GM18519 (cell line): Measurements from ENCODE around the gene CIAO3.
"Not testable (repeated sequence)": the region's sequence is repeated elsewhere in the genome, so short reads cannot be mapped to it uniquely, and the experiment has no call there.

Experiments used
- ATAC-seq: cut with Tn5 transposase; IDR thresholded peaks from one replicate; pipeline ENCODE4 v1.9.1; 2021; ENCODE audit warnings: mild to moderate bottlenecking, moderate library complexity; ENCODE audit not compliant: unreplicated experiment, low FRiP score

Gene CIAO3

DNA sequence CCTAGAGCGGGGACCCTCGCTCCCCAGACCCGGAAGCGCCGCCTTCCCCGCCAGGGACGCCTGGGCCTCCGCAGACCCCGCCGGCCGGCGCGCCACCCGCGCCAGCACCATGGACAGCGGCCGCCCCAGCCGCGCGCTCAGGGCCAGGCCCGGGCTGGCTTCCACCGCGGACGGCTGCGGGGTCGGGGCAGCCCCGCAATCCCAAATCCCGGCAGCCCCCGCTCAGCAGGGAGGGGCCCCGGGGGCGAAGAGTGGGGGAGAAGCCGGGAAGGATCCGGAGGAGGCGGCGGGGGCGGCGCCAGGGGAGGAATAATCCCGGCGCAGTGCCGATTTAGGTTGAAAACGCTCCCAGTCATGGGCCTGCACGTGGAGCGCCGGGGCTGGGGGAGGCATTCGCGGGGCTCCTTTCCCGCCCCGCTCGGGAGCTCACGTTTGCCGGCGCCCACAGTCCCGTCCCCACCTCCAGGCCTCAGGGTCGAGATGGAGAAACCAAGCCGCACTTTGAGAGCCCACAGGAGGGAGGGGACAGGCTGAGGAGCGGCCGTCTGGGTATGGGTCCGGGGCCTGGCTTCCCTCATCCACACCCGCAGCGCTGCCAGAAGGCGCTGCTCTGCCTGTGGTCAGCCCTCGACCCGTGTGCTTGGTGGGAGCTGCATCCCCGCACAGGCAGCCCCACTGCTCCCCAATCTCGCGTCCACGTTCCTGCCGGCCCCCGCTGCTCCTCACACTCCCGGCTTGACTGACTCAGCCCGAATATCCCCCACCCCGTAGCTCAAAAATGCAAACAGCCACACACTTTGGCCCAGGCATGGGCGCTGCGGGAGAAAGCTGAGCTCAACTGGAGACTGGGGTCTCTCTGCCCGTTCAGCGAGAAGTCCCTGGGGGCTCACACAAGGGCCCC lies 39.9 kb downstream of the CIAO3 start:
- no peak for ATAC-seq

- no peak for ATAC-seq
Measured at GRCh38 chr16:698911-699671, 41.7 kb downstream of the CIAO3 start.

- no peak for ATAC-seq
Measured at GRCh38 chr16:695355-696089, 45.3 kb downstream of the CIAO3 start.

- ATAC-seq, result no peak
Measured at GRCh38 chr16:694863-695354, 45.9 kb downstream of the CIAO3 start.

GRCh38 chr16:694187-694862 lies 46.5 kb downstream of the CIAO3 start:
- no peak for ATAC-seq

DNA sequence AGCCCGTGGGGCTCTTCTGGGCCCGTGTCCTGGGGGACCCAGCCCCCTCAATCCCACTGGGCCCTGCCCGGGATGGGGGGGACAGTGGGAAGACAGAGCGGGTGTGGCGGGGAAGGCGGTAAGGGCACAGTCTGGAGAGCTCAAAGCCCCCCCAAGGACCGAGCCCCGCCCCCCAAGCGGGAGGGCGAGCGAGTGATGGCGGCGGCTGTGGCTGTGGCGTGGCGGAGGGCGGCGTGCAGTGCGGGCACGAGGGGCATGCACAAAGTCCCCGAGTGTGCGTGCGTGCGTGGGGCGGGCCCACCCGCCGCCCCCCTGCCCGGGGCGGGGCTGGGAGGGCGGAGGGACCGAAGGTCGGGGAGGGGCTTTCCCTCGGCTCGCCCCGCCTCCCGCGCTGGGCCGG lies 47.0 kb downstream of the CIAO3 start:
- ATAC-seq, result no peak

GRCh38 chr16:693364-693763 lies 47.4 kb downstream of the CIAO3 start:
- ATAC-seq, result no peak

DNA sequence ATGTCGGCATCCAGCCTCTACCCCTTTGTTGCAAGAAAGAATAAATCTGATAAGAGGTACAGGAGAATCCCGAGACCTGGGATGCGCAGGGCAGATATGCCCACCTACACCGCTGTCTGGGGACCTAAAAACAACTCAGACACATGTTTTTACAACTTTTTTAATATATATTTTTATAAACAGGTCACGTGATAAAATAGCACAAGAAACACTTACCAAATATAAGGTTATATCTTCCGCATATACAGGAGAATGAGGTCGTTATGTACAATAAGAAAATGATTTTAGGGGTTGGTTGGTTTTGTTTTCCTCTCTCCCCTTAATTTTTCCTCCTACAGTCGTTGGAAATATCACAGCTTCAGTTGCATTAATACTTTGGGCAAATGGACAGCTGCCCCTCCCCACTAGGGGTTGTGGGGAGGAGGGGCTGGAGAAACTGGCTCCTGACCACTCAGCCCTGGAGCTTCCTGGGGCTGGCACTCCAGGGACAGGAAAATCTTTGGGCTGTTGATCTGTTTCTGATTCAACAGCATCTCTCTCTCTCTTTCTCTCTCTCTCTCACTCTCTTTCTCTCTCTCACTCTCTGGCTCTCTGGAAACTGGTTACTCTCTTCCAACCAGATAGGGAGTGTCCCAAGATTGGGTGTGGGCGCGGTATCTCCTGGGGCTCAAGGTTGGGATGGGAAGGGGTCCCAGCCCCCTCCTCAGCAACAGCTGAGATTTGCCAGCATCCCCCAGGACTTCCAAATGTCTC lies 48.3 kb downstream of the CIAO3 start:
- ATAC-seq, result no peak

GRCh38 chr16:691242-691641 lies 49.6 kb downstream of the CIAO3 start:
- ATAC-seq, result not testable (repeated sequence)

DNA sequence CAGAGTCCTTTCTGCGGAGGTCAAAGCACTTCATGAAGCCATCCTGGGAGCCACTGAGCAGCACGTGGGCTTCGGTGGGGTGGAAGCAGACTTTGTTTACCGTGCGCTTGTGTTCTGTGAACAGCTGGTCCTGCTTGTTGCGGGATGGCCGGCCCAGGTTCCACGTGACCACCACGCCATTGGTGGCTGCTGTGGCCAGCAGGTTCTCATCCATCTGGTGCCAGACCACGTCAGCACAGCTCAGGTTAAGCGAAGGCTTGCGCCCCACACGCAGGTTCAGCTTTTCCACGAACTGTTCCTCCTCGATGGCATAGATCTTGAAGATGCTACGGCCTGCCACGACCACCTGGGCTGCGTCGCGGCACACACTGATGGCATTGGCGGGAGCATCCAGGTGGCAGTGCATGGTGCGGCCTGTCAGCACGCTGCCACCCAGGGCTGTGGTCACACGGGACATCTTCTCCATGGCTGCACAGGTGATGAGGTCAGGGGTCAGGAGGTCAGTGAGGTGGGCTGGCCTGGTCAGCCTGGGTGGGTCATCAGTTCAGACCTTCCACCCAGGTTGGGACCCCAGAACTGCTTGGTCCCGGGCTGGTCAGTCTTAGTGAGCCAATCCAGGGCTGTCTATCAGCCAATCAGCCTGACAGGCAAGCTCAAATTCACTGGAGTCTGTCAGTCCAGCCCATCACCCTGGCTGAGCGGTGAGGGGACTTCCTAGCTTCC lies 51.5 kb downstream of the CIAO3 start:
- no peak for ATAC-seq

DNA sequence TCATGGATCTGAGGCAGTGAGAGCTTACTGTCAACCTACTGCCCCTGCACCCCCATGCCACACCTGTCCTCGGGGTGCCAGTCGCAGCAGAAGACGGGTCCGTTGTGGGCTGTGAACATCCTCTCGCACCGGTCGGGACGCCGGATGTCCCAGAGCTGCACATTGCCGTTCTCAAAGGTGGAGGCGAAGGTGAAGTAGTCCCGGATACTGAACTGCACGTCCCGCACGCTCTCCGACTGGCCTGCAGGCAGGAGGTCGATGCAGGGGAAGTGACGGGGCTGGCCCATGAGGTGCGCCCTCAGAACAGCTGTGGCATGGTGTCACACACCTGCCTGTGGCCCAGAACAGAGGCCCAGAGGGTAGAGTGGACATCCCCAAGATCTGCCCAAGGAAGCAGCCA lies 53.3 kb downstream of the CIAO3 start:
- ATAC-seq, result no peak

DNA sequence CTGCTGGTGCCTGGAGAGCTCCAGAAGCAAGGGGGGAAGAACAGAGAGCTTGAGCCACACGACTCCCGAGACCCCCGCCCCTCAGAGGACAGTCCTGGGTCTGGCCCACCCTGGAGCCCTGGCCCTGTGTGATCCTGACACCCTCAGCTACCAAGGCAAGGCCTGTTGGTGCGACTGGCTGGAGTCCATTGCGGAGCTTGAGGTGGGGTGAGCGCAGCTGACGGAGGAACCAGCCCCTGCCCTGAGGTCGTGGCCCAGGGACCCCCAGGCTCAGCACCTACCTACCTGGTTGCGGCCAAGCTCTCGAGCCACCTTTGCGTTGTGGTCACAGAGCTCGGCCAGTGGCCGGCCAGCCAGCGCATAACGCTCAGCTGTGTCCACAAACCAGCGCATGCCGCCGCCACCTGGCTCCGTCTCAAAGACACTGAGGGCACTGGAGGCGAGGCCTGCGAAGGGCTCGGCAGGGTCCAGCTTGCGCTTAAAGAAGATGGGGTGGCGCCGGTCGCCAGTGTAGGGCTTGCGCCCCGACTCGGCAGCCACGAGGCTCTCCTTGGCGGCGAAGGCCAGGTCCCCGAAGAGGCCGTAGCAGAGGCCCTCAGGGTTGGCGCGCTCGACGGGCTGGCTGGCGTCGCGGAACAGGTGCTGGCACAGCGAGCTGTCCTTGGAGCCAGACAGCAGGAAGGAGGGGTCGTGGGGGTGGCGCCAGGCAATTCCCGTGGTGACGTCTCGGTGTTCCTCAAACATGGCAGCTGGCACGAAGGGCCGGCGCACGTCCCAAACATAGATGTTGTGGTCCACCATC lies 54.1 kb downstream of the CIAO3 start:
- ATAC-seq, result no peak

DNA sequence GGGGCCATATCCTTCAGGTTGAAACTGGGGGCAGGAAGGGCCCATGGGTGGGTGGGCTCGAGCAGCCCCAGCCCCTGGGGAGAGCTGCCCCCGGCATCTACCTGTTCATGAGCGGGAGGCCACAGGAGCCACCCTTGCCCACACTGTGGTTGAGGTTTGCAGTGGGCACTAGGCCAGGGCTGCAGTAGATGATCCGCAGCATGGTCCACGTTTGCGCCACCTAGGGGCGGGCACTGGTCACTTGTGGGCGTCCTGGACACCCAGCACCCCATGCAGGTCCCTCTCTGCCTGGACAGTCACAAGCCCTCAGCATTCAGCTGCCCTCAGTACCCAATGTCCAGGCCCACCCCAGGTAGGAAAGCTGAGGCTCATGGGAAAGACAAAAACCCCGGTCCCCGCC lies 54.8 kb downstream of the CIAO3 start:
- no peak for ATAC-seq

- no peak for ATAC-seq
Measured at GRCh38 chr16:684961-685696, 55.7 kb downstream of the CIAO3 start.

DNA sequence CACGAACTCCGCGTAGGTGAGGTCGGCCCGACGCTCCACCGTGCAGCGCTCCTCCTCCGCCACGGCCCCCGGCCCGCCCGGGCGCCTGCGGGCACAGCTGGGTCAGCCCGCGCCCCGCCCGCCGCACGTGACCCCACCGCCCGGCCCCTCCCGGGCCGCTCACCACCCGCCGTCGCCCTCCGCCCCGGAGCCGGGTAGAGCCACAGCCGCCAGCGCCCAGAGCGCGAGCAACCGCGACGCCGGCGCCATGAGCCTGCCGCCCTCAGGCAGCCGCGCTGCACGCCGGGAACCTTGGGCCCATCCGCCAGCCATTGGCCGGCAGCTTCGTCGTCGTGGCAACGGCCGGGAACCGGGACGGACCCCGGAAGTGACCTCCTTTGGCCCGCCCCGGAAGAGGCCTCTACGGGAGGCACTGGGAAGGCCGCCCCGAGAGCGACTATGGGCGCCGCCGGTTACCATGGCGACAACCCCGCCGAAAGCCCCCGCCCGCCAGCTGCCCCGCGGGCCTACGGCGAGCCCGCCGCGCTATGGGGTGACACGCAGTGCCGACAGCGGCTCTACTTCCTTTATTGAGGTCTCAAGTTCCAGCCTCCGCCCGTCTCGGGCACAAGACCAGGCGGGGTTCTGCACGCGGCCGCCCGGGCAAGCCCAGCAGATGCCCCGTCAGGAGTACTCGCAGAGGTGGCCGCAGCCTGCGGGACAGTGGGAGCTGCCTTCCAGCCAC lies 56.6 kb downstream of the CIAO3 start, which contains the start of gene JMJD8:
Gene JMJD8, minus strand, starts transcription at position 264 of the 724 bp plus-strand sequence. Its CDS starts 15 bp downstream, at position 249.
- peak; percentile 55 for ATAC-seq

- ATAC-seq, result no peak
Measured at GRCh38 chr16:683396-684070, 57.3 kb downstream of the CIAO3 start.
